HG03196 (cell line): ENCODE results near the gene TCF23.
A peak's percentile ranks its signal among the peaks of the same experiment; 100 is the strongest.

Experiments
- ATAC-seq: cut with Tn5 transposase; IDR thresholded peaks from one replicate; pipeline ENCODE4 v1.9.1; 2021; ENCODE audit not compliant: unreplicated experiment

The TCF23 gene

DNA sequence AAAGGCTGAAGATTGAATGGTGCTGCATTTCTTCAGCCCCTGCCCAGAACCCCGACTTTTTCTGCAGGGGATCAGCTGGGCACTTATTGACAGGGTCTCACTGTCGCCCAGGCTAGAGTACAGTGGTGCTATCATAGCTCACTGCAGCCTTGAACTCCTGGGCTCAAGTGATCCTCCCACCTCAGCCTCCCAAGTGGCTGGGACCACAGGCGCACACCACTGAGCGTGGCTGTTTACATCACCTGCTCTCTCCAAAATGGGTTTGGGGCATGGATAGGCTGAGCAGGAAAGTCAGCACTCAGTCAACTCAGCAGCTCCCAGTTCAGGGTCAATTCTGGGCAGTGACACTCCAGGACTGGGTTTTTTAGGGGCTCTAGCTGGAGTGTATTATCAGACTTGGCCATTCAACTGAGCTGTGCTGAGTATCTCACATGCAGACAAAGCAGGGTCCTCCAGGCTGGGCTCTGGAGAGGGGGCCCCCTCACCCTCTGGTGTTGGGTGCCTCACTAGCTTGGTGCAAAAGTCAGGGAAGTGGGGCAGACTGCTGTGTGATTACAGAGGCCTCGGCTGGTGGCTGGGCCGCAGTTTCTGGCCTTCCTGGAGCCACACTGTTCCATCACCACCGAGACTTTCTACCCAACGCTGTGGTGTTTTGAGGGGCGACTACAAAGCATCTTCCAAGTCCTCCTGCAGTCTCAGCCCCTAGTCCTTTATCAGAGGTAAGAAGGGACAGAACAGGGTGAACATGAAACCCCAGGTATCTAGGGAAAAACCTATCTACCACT, 20.7 kb upstream of the TCF23 start:
- no peak for ATAC-seq

DNA sequence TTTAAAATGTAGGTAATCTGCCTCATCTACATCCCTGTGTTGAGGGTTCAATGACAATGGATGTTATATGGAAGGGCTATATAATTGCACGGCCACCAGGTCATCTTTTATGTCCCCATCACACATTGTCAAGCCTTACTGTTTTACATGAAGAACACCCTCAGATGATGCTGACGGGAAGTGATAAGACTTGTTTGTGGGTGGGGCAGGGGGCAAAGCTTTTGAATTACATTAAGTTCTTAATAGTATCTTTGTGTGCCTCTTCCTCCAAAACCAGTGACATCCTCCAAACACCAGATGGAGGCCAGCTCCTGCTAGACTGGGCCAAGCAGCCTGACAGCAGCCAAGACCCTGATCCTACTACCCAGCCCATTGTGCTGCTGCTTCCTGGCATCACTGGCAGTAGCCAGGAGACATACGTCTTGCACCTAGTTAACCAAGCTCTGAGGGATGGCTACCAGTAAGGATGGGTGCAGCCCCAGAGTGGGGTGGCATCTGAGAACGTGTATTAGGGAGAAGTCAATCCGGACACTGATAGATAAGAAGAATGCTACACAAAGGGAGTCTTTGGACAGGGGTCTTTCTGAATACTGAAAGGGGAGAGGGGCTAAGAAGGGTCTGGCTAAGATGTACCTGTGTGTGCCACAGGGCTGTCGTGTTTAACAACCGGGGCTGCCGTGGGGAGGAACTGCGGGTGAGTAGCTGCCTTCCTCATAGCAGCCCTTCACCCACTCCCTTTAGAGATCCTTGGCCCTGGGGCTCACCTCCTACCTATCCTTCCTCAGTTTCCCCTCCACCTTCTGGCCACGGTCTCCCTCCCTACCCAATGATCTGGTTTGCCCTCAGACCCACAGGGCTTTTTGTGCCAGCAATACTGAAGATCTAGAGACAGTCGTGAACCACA, 19.9 kb upstream of the TCF23 start:
- no peak for ATAC-seq

DNA sequence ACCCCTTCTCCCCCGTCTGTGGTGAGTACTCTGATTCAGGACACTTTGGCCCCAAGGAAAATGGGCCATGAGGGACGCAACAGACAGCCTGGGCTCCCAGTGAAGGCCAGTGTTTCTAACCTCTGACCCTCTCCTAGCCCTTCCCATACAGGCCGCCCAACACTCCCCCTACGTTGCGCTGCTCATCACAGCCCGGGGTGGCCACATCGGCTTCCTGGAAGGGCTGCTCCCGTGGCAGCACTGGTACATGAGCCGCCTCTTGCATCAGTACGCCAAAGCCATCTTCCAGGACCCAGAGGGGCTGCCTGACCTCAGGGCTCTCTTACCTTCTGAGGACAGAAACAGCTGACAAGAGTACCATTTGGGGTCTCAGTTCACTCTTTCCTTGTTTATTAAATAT, 18.4 kb upstream of the TCF23 start:
- no peak for ATAC-seq

DNA sequence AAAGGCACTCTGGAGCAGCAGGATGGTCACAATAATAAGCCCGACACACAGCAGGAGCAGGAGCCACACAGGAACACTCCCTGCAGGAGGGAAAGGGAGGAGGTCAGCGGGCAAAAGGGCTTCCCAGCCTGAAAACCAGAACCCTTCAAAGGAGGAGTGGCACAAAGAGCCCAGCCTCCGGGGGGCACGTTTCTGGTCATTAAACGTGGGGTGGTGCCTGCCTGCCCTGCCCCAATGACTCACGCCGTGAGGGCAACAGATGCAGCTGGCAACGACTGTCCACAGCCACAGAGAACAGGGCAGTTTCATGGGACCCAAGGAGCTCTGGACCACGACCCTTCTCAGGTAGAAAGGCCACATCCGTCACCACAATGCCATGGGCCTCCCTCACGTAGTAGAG, 17.4 kb upstream of the TCF23 start:
- ATAC-seq = no peak

DNA sequence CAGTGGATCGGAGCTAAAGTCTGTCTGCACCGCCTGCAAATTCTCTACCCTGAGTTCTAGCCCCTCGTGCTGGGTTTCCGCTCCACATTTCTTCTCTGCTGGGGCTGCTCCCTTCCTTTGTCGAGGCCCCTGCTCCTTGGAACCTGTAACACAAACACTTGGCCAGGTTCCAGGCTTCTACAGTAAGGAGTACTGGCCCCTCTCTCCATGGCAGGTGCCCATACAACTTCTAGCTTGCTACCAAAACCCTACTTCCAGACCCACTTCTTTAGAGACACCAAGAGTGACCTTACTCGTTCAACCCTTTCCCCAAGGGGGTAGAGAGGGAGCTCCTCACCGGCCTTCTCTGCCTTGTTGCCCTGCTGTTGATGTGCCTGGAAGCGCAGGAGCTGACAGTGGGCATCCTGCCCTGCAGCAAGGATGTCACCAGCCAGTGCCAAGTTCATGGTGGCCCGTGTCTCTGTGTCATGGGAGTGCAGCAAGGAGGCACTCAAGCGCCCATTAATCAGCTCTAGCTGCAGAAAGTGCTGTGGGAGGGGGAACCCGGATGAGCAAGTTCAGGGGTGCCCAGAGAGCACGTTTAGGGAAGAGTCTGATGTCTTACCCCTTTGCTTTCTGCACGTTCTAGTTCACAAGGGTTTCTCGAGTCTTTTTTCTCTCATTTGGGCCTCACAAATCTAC, 15.5 kb upstream of the TCF23 start:
- ATAC-seq = no peak

DNA sequence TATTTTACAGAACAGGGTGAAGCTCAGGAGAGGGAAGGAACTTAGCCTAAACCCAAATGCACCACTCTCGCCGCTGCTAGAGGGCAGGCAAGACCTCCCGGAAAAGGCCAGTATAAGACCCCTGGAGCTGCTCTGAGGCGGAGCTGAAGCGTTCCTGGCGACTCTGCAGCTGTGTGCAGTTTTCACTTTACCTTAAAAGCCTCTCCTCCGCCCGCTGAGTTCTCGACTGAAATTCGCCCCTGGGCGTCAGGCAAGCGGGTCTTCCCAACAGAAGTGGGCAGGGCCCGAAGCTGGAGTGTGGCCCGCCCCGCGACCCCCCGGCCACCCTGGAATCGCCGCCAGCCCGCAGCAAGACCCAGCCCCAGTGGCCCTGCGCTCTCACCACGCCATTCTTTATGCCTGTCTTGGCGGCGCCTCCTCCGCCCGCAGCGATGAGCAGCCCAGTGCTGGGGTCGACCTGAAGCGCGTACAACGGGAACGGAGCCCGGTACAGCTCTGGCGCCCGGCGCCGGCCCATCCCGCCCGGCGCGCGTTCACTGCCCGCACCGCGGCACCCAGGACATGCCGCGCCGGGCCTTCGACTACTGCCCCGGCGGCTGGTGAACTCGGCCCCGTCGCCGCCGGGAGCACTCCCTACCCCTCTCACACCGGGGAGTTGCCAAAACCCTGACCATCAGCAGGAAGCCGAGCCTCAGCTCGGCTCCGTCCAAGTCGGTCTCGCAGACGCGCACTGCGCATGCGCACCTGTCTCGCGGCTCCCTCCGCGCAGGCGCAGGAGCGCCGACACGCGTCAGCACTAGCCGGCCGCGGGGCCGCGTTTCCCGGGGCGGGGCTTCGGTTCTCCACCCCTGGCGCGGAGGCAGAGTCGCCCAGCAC, 14.7 kb upstream of the TCF23 start, which contains the start of gene PREB:
PREB (minus strand) TSS at position 732 of the 876 bp plus-strand sequence; CDS start at position 517, 215 bp downstream.
- ATAC-seq = peak; percentile 73

DNA sequence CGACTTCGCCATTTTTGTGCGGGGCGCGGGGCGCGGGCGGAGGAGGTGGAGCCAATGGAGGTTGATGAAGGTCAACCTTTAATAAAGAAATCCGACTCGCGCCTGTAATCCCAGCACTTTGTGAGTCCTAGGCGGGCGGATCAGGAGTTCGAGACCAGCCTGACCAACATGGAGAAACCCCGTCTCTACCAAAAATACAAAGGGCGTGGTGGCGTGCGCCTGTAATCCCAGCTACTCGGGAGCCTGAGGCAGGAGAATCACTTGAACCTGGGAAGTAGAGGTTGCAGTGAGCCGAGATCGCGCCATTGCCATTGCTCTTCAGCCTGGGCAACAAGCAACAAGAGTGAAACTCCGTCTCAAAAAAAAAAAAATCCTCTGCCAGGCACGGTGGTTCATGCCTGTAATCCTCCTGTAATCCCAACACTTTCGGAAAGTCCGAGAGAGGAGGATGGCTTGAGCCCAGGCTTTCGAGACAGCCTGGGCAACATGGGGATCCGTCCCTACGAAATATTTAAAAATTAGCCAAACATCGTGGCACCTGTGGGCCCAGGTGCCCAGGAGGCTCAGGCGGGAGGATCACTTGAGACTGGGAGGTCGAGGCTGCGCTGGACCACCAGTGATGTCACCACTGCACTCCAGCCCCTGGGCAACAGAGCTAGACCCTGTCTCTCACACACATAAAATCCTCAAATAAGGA, 13.9 kb upstream of the TCF23 start:
- ATAC-seq = no peak

DNA sequence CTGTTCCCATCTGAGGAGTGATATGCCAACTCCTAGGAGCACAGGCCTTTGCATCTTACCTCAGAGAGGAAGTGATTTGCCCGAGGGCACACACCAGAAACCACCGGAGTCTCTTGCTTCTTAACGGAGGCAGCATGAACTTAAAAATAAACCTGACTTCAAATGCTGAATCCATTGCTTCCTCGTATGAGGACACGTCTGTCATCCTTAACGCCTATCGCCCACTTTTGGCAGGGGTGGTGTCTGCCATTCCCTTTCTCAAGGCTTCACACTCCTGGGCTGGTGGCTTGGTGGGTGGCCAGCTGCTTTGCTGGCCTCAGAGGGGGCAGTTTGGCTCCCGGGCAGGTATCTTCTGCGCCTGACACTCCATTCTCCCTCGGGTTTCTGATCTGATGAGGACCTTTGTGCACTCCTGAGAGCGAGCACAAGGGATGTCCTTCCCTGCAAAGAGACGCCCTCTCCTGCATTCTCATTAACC, 13.3 kb upstream of the TCF23 start:
- no peak for ATAC-seq

DNA sequence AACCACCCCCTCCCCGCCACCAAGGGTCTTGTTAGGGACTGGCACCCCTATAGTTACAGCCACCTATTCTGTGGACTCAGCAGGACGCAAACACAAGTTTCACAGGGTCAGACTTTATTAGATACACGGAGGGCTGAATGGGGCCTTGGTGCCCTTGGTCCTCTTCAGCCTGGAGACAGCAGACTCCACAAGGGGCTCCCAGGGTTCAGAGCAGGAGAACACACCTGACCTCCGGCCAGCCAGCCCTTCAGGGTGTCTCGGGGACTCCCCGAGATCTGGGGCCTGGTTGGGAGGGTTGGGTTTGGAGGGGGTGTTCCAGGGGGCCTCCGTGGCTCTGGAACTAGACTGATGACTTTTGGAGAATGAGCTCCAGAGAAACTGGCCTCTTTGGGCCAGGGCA, 12.1 kb upstream of the TCF23 start:
- no peak for ATAC-seq

DNA sequence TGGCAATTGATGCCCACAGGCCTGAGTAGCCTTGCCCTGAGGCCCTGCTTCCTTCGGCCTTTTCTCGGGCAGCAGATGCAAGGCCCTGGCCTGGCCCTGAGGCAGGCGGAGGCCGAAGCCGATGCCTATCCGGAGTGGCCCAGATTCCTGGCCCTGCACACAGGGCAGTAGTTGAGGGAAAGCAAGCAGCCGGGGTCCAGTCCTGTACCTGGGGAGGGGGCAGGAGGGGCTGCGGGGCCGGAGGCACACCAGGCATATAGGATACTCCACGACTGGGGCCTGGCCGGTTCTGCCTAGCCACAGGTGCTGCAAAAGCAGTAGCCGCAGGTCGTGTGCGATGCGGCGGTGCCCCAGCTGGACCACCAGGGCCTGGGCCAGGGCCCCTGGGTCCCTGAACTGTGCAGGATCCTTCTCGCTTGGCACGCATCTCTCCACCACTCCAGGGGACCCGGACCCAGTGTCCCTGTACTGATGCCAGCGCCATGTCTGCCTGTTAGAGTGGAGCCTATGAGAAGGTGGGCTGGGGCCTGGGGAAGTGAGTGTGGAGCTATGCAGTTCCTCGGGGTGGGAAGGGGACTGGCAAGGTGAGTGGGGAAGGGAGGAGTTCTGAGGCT, 11.4 kb upstream of the TCF23 start:
- no peak for ATAC-seq

DNA sequence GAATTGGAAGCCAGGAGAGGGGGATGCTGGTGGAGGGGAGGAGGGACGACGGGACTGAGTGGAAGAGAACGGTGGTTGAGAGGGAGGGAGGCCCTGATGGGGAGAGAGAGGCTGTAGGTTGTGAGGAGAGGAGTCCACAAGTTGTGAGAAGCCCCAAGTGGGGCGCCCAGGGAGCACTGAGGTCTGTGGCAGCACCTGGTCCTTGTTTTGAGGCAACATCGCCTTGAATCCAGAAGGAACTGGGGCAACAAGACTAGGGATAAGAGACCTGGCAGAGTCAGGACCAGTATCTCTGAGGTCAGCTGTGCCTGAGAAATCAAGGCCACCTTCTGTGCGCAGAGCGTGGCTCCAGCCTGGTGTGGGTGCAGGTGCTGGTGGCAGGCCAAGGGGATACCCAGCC, 10.7 kb upstream of the TCF23 start:
- no peak for ATAC-seq

DNA sequence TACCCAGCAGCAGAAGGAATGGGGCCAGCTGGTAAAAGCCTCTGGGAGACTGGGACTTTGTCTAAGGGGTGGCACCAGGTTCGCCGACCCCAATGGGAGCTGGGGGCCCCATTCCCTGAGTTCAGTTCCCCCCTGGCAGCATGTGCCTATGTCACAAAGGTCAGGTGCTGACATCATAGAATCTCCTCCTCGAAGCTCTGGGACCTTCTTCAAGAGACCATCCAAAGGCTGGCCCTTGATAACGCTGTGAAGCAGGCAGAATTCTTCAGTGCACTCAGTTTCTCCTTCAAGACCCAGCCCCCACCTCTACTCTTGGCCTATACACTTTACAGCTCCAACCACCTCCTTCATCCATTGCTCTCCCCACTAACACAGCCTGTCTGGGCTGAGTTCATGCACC, 9.5 kb upstream of the TCF23 start, which contains the start of gene PRR30:
PRR30 (minus strand) TSS at position 101 of the 400 bp plus-strand sequence. CDS start 1,081 bp downstream, outside the sequence.
- no peak for ATAC-seq

DNA sequence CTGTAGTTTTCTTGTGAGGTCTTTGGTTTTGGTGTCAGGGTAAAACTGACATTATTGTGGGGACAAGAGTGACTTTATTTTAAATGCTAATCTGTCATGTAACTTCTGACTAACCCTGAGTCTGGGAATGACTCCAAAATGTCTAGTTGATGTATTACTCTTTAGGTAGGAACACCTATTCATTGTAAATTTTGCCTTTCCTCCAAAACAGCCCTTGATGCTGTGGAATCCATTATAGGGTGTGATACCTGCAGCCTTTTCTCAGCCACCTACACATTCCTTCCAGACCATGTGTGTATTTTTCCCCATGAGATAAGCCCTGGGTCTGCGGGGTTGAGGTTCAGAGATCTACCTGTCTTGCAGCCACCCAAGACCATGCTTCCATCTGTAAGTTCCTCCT, 5.5 kb upstream of the TCF23 start:
- no peak for ATAC-seq

DNA sequence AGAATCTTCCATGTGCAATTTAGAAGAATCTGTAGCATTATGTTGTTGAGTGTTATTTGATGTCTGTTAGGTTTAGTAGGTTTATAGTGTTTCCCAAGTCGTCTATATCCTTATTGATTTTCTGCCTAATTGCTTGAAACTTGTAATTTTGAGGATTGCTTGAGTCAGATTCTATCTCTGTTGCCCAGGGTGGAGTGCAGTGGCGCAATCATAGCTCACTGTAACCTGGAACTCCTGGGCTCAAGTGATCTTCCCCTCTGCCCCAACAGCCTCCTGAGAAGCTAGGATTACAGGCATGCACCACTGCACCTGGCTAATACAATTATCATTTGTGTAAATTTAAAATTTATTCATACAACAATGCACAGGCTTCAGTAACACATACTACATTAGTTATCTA, 3.1 kb upstream of the TCF23 start:
- ATAC-seq = no peak

DNA sequence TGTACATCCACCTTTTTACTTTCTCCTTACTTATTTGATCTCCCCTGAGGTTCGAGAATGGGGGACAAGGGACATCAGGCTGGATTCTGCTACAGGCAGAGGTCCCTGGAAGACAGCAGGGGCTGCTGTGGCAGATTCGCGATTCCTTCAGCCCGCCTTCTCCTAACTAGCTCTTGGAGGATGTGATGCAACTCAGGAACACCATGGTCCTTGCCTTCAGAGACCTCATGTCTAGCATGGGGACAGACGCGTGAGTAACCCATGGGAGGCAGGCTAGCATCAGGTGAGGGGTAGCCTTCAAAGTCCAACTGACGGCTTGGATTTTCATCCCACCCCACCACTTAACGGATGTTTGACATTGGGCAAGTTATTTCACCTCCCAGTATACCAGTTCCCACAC, 869 bp upstream of the TCF23 start:
- ATAC-seq = no peak

DNA sequence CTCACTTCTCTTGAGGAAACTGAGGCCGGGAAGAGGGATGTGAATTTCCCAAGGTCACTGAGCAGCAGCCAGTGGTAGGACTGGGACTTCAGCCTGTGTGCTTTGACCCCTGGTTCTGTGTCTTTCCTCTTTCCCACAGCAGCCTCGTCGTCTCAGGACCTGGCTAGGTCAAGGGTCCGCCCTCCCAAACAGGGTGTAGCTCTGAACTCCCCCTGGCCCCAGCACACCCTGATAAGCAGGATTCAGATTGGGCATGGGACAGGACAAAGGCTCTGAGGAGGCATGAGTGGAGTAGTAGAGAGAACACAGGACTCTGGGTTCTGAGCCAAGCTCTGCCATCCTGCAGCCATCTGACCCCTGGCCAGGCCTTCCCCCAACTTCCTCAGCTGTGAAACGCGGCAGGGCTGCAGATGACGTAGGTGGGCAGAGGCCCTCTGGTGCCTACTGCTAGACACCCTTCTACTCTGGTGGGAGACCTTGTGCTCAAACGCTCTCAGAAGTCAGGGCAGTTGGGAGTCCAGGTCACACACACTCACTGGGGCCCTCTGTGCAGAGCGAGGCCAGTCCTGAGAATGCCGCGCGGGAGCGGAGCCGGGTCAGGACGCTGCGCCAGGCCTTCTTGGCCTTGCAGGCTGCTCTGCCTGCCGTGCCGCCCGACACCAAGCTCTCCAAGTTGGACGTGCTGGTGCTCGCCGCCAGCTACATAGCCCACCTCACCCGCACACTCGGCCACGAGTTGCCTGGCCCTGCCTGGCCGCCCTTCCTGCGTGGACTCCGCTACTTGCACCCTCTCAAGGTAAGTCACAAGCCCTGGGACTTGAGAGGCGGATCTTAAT, 984 bp downstream of the TCF23 start:
- ATAC-seq = no peak

DNA sequence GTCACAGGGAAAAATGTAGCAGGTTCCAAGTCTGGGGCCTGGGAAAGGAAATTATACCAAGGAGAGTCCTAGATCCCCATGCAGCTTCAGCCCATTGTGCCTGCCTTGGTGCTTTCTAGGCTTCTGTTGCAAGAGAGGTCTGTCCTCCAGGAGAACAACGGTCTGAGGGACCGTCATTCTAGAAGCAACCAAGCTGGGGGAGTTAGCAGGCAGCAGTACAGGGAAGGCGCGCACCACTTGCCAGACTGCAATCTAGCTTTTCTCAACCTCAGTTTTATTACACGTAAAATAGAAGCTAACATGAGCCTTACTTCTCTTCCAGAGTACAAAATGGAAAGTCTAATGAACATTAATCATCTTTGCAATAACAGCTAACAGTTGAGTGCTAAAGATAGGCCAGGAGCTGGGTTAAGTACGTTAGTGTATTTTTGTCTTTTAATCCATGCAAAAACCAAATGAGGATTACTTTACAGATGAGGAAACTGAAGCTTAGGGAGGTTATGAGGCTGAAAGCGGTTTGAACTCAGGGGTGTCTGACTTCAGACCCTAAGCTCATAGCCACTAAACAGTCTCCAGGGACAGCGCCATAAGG, 1.9 kb downstream of the TCF23 start:
- ATAC-seq = no peak
